Endothelial cell of umbilical vein (primary cell): ENCODE results near the gene DSCAML1. TPM values are rescaled to one million over a fixed set of nuclear protein-coding genes. Genes with fewer than 3 reads are reported as not detected.

Source experiments
- BruUV-seq: library from RNA; stranded (reverse); fragments of 400-500 nt; replicated peaks from 2 replicates; lab custom pipeline; 2021; lab: Mats Ljungman, UMichigan
- CTCF ChIA-PET: fragments of 300-600, 350-600 bp; sonication (Branson Sonifier 250); formaldehyde crosslinking; loops from one replicate; lab custom pipeline; 2021; ENCODE audit warnings: antibody characterized with exemption, inconsistent platforms; lab: Charles Lee
- POLR2A ChIA-PET: fragments of 300-600, 350-600 bp; sonication (Branson Sonifier 250); formaldehyde crosslinking; loops from one replicate; lab custom pipeline; 2021; ENCODE audit warnings: antibody characterized with exemption, inconsistent platforms; lab: Charles Lee
- DNase-seq: peaks from one replicate; pipeline ENCODE4 v3.0.0-alpha.2; 2011; ENCODE audit warnings: low read depth, low spot score
- FAIRE-seq: peaks from 2 replicates; lab custom pipeline; 2011; peaks lifted over from hg19 to GRCh38; lab: Jason Lieb, UNC
- H2AFZ ChIP-seq: 2 replicates; pipeline ENCODE4 v1.6.0; 2012; ENCODE audit warnings: low read depth, low read length, control low read depth, inconsistent platforms
- H3K27ac ChIP-seq: 2 replicates; pipeline ENCODE4 v1.5.1; 2011; ENCODE audit warnings: low read depth, mild to moderate bottlenecking, control low read depth, low read length, moderate library complexity; ENCODE audit not compliant: insufficient read depth
- H3K27me3 ChIP-seq, 2 experiments: 2 replicates each; pipeline versions ENCODE4 v1.6.0 to v1.6.1; 2011; ENCODE audit warnings: low read length in 2 of 2, mixed read lengths in 1 of 2; ENCODE audit not compliant: control insufficient read depth in 2 of 2, insufficient read depth in 2 of 2
- H3K36me3 ChIP-seq, 2 experiments: 2 replicates in 1 of 2; 3 replicates in 1 of 2; pipeline ENCODE4 v1.5.1; 2011; ENCODE audit warnings: low read length in 2 of 2, mild to moderate bottlenecking in 1 of 2, moderate library complexity in 1 of 2; ENCODE audit not compliant: control insufficient read depth in 2 of 2, insufficient read depth in 2 of 2; ENCODE audit errors: extremely low read depth in 1 of 2
- H3K4me1 ChIP-seq: 3 replicates; pipeline ENCODE4 v1.5.1; 2011; ENCODE audit warnings: mild to moderate bottlenecking, low read length; ENCODE audit not compliant: control insufficient read depth, insufficient read depth; ENCODE audit errors: extremely low read depth
- H3K4me2 ChIP-seq: 2 replicates; pipeline ENCODE4 v1.6.1; 2011; ENCODE audit warnings: low read length, control low read depth, mixed read lengths; ENCODE audit not compliant: insufficient read depth
- H3K4me3 ChIP-seq, 3 experiments: fragments of 200-600 bp in 1 of 3; sonication (generic), shearing (Covaris generic) in 1 of 3; replicated peaks in 1 of 3; 2 replicates each; pipeline ENCODE4 v1.5.1; 2011 to 2016; ENCODE audit warnings: control low read depth in 3 of 3, low read length in 3 of 3, mild to moderate bottlenecking in 2 of 3, inconsistent platforms in 1 of 3, low read depth in 1 of 3, moderate library complexity in 1 of 3; ENCODE audit not compliant: insufficient read depth in 1 of 3
- H3K79me2 ChIP-seq: 2 replicates; pipeline ENCODE4 v1.6.0; 2012; ENCODE audit warnings: low read length, inconsistent platforms; ENCODE audit not compliant: control insufficient read depth, insufficient read depth
- H3K9ac ChIP-seq: replicated peaks from 2 replicates; pipeline ENCODE3; 2011; ENCODE audit warnings: low read length, control low read depth; ENCODE audit not compliant: insufficient read depth; ENCODE audit errors: extremely low read depth
- H3K9me1 ChIP-seq: replicated peaks from 3 replicates; pipeline ENCODE4 v1.6.0; 2011; ENCODE audit warnings: mild to moderate bottlenecking, low read length; ENCODE audit not compliant: control insufficient read depth, insufficient read depth; ENCODE audit errors: extremely low read depth
- H3K9me3 ChIP-seq: replicated peaks from 2 replicates; pipeline ENCODE4 v1.5.1; 2012; ENCODE audit warnings: low read length, inconsistent platforms; ENCODE audit not compliant: control insufficient read depth, insufficient read depth
- H4K20me1 ChIP-seq: replicated peaks from 2 replicates; pipeline ENCODE3; 2011; ENCODE audit warnings: mild to moderate bottlenecking, low read length; ENCODE audit not compliant: control insufficient read depth, insufficient read depth; ENCODE audit errors: extremely low read depth
- EZH2 ChIP-seq: IDR thresholded peaks from 2 replicates; pipeline ENCODE4 v1.6.1; 2012; ENCODE audit warnings: borderline replicate concordance, low read depth, mild to moderate bottlenecking, moderate library complexity, low read length, inconsistent platforms; ENCODE audit not compliant: severe bottlenecking
- FOS ChIP-seq: IDR thresholded peaks from 2 replicates; pipeline ENCODE4 v1.6.1; 2011; ENCODE audit warnings: mild to moderate bottlenecking, low read length, moderate library complexity, borderline replicate concordance; ENCODE audit not compliant: insufficient read depth
- GATA2 ChIP-seq: IDR thresholded peaks from 2 replicates; pipeline ENCODE4 v1.7.0; 2011; ENCODE audit warnings: low read depth, mild to moderate bottlenecking, moderate library complexity, mixed read lengths, low read length; ENCODE audit not compliant: insufficient read length, insufficient read depth
- JUN ChIP-seq: IDR thresholded peaks from 2 replicates; pipeline ENCODE4 v1.6.1; 2011; ENCODE audit warnings: borderline replicate concordance, low read depth; ENCODE audit not compliant: insufficient read length, insufficient read depth
- MYC ChIP-seq: IDR thresholded peaks from one replicate; pipeline ENCODE4 v1.6.1; 2011; ENCODE audit warnings: mild to moderate bottlenecking, low read depth, low read length
- POLR2A ChIP-seq: IDR thresholded peaks from 2 replicates; pipeline ENCODE4 v1.6.1; 2012; ENCODE audit warnings: low read depth, mild to moderate bottlenecking, control low read depth, low read length
- POLR2AphosphoS5 ChIP-seq: IDR thresholded peaks from 2 replicates; pipeline ENCODE4 v1.6.1; 2012; ENCODE audit warnings: low read depth, mild to moderate bottlenecking, control low read depth, low read length, moderate library complexity; ENCODE audit not compliant: insufficient read depth
- dilution Hi-C: fragments of 300-500 bp; cut with MboI; formaldehyde crosslinking; loops from one replicate; pipeline ENCODE4 v1.15.0; 2019; ENCODE audit warnings: low sequenced_read_pairs; ENCODE audit not compliant: extremely low pct_ligation_motif_present
- intact Hi-C: fragments of 100-400 bp; cut with micrococcal nuclease; formaldehyde crosslinking; loops from one replicate; pipeline ENCODE4 v1.10.0; 2022
- polyA plus RNA-seq, 4 experiments: library from polyadenylated mRNA; depleted of rRNA in 3 of 4; stranded (reverse) in 3 of 4; unstranded in 1 of 4; fragments of >200 nt; gene quantifications; 2 replicates each; pipeline versions ENCODE4 v1.2.1 to v1.2.3, GENCODE V29; 2011 to 2012; ENCODE audit warnings: missing spikeins in 1 of 4
- total RNA-seq: library from RNA; stranded (reverse); gene quantifications from 2 replicates; pipeline ENCODE4 v1.2.3, GENCODE V29; 2021
- TF ChIP-seq, protein P1 (sequence below): IDR thresholded peaks from 2 replicates; pipeline ENCODE4 v1.6.1; 2011; ENCODE audit not compliant: insufficient read depth, insufficient read length
- TF ChIP-seq, protein P2 (sequence below), 2 donors: IDR thresholded peaks; 1 replicate in 1 of 2; 2 replicates in 1 of 2; pipeline ENCODE4 v1.5.1; 2011; ENCODE audit warnings: low read length in 2 of 2, mild to moderate bottlenecking in 2 of 2, moderate library complexity in 2 of 2, control low read depth in 1 of 2, inconsistent platforms in 1 of 2, low read depth in 1 of 2; ENCODE audit not compliant: insufficient read depth in 1 of 2; ENCODE audit errors: extremely low read depth in 1 of 2

Gene DSCAML1
- total and polyA plus RNA-seq, 2 donors (not counting 3 experiments of a cell fraction or from before 2014, with no cell fraction given) = not detected

DNA sequence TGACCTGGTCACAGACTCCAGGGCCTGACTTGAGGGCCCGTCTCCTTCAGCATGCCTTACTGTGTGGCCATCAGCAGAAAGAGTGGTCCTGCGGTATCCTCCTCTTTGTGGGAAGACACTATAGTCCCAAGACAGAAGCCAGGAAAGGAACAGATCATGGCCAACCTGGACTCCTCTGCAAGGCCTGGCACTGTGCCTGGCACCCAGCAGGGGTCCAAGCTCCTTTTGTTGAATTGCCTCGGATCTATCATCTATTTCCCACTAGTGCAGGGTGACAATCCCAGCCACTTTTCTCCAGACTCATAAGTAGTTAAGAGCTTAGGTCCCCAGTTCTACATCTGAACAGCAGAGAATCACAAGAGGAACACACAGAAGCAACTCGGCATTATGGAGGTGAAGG, 27.0 kb downstream of the DSCAML1 start:
- H3K9ac ChIP-seq = no peak overlapping the region
- no peaks in the 10 kb centered on the region for H3K9me1 ChIP-seq
- intact Hi-C loops = no loop called here
- no peaks in the 10 kb centered on the region for H3K36me3 ChIP-seq
- no peak overlapping the region for H3K4me3 ChIP-seq
- H3K27me3 ChIP-seq = no peaks in the 10 kb centered on the region
- dilution Hi-C loops = no loop called here
- no peaks in the 10 kb centered on the region for H3K79me2 ChIP-seq
- DNase-seq (no peak), FAIRE-seq (no peak)
- no peak for TF ChIP-seq POLR2A
- TF ChIP-seq JUN = no peak
- TF ChIP-seq, protein P1, sequence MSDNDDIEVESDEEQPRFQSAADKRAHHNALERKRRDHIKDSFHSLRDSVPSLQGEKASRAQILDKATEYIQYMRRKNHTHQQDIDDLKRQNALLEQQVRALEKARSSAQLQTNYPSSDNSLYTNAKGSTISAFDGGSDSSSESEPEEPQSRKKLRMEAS = no peak
- no peak for TF ChIP-seq POLR2AphosphoS5
- no peak for TF ChIP-seq FOS
- TF ChIP-seq, protein P2, sequence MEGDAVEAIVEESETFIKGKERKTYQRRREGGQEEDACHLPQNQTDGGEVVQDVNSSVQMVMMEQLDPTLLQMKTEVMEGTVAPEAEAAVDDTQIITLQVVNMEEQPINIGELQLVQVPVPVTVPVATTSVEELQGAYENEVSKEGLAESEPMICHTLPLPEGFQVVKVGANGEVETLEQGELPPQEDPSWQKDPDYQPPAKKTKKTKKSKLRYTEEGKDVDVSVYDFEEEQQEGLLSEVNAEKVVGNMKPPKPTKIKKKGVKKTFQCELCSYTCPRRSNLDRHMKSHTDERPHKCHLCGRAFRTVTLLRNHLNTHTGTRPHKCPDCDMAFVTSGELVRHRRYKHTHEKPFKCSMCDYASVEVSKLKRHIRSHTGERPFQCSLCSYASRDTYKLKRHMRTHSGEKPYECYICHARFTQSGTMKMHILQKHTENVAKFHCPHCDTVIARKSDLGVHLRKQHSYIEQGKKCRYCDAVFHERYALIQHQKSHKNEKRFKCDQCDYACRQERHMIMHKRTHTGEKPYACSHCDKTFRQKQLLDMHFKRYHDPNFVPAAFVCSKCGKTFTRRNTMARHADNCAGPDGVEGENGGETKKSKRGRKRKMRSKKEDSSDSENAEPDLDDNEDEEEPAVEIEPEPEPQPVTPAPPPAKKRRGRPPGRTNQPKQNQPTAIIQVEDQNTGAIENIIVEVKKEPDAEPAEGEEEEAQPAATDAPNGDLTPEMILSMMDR (IDR thresholded peaks at IDR 0.05; ENCODE audit: extremely low read depth in 1 of 2, insufficient read depth in 1 of 2, low read depth in 1 of 2, low read length in 2 of 2) = no peak
- TF ChIP-seq EZH2 = no peak
- TF ChIP-seq MYC = no peak
- no peak for TF ChIP-seq GATA2
- no peaks in the 10 kb centered on the region for H3K9me3 ChIP-seq
- no peaks in the 10 kb centered on the region for H3K4me1 ChIP-seq
- ChIA-PET POLR2A (no interaction called here), CTCF (interaction anchor here (0.7 kb wide), 1 partner anchor 344 kb away, joined by 3 read pairs; no protein-coding TSS in a partner anchor)
- H4K20me1 ChIP-seq = no peaks in the 10 kb centered on the region
- no TSS peak for BruUV-seq
- no peak overlapping the region for H3K4me2 ChIP-seq
- H2AFZ ChIP-seq = no peak overlapping the region
- H3K27ac ChIP-seq = no peak overlapping the region
